H54 (cell line): ENCODE data around the gene EXOC2.

ENCODE experiments used
- DNase-seq: peaks from one replicate; pipeline ENCODE4 v3.0.0; 2011; ENCODE audit warnings: low spot score, mixed read lengths; ENCODE audit not compliant: insufficient read length
- FAIRE-seq: peaks from 3 replicates; lab custom pipeline; 2011; peaks lifted over from hg19 to GRCh38; lab: Jason Lieb, UNC
- POLR2A ChIP-seq: IDR thresholded peaks from 2 replicates; pipeline ENCODE4 v1.6.1; 2011; ENCODE audit warnings: low read depth, mild to moderate bottlenecking, low read length

Gene EXOC2

DNA sequence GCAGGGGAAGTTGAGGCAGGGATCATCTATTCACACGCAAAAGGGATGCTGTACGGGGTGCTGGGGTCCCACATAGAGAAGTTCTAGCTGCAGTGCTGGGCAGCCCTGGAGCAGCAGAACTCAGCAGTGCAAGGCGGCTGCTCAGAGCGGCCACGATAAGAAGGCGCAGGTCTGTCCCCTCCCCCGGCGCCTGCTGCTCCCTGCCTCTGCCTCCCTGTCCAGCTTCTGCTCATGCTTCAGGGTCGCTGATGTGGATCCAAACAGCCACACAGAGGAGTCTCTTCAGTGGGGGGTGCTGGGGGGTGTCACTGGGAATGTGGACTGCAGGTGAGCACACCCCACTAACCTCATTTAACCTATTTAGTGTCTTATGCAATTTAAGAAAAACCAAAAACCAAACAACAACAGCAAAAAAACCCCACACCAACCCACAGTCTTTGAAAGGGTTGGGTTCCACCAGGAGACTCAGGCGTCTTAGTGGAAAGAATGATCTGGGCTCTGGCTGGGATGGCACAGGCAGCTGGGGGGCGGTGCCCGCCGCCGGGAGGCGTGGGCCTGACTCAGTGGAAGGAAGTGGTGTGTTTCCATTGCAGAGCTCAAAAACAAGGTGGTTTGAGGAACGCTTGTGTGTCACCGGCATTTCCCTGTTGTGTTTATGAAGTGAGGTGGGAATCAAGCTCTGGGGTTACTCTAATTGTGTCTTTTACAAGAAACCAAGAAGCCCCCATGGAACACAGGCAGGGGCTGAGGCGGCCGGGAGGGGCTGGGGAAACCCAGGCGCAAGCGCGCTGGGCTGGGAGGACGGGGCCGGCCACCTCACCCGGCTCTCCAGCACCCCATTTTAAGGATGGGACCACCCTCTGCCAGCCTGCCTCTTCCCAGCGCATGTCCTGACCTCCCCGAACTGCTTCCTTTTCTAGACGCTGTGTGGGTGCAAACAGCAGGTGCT is 246.2 kb downstream of the EXOC2 start:
- FAIRE-seq (no peak), DNase-seq (no peak)
- TF ChIP-seq POLR2A = no peak

DNA sequence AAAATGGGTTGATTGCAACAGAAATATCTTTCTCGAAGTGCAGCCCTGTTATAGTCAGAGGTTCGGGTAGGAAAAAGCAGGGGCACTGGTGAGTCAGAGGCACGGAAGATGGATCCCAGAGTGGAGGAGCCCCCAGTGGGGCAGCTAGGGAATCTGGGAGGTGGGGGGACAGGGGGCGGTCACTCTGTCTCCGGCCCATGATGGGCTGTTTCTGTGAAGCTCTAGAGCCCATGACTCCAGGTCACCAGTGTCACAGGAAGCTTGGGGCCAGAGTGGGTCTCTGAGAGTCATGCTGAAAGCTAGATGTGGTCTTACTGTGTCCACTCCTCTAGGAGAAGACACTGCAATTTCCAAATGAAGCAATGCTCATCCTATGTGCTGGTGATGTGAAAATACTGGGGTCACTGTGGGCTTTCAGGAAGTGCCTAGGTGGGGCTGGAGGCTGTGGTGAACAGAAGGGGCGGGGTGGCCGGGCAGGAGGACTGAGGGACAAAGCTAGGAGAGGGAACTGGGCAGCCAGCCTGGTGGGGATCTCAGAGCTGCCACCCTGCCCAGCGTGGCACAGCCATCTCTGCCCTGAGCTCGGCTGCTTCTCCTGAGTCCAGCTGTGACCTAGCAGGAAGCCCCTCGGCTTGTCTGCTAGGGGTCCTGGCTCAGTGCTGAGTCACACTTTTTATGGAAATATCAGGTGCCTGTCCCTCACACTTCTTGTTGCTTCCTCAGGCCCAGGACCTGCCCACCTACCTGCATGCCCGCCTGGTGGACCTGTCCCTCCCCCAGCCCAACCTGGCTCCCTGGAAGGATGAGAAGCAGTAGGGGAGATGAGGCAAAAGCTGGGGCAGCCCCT is 247.1 kb downstream of the EXOC2 start:
- no peak for FAIRE-seq
- no peak for DNase-seq
- TF ChIP-seq POLR2A = no peak

DNA sequence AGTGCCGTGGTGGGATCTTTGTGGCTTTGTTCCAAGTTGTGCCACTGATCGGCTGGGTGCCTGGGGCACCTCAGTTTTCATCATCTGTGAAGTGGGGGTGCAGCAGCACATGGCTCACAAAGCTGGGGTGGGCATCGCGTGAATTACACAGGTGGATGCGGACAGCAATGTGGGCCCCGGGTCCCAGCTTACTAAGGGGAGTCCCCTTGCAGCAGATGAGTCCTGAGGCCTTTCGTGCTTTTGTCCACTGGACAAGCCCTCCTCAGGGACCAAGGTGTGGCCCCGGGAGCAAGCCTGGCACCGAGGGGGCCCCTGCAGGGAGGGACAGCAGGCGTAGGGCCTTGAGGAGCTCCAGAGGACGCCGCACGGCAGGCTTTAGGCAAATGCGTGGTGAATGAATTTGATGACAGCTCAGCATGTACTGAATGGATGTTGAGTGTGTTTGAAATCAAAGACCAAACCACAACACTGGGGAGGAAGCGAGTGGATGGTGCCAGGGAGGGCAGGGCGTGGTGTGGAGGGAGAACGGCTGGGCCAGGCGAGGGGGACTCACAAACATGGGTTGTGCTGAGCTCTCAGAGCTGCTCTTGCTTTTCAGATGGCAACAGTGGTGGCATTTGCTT is 248.2 kb downstream of the EXOC2 start:
- no peak for DNase-seq
- no peak for FAIRE-seq
- TF ChIP-seq POLR2A = no peak

DNA sequence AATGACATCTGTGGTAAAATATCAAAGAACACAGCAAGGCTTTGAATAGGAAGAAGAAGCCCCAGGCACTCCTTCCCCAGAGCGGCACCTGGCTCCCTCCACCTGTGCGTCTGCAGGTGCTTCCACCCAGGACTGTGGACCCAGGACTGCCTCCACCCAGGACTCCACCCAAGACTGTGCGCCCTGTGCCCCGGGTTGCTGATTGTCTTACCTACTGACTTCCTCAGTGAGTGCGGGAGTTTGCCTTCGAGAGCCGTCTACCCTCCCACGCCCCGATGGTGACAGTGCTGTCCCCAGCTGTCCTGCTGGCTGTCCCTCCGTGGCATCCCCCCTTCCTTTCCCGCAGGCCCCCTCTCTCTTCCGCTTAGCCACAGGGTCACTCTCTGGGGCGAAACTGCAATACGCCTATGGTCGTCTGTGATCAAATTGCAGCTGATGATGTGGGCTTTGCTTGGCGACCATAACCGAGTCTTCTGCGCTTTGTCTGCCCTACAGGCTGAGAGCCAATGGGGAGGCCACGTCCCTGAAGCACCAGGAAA is 249.2 kb downstream of the EXOC2 start:
- no peak for TF ChIP-seq POLR2A
- FAIRE-seq = no peak
- DNase-seq = no peak

DNA sequence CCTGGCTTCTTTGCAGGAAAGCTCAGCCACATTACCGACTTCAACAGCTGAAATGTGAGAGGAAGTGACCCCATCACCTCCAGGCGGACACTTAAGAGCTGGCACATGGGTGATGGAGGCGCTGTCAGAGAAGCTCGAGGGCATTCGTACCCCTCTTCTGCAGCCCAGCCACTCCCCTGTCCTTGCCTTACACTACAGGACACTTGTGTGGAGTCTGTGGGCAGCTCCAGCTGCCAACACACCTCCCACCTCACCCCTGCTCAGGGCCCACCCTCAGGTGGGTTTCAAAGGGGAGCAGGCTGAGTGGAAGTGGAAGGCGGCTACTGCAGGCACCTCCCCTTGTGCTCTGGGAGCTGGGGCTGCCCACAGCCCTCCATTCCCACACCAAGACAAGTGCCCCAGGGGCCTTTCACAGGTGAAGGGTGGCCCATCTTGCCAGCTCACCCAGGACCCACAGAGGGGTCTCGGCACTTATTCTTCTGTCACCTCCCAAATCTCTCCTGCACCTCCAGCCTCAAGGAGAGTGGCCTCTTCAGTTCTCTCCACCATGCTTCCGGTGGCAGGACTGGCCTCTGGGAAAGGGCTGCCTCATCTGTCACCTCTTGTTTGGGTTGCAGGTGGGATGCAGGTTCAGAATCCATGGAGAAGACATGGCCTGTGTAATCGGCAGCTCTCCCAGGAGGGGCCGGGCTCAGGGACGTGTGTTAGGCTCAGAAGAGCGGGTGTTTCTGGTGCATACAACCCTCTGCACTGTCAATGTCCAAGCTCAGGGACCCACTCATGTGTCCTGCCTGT is 251.6 kb downstream of the EXOC2 start:
- no peak for FAIRE-seq
- TF ChIP-seq POLR2A = no peak
- DNase-seq = no peak

GRCh38 chr6:439641-440167 is 253.2 kb downstream of the EXOC2 start:
- DNase-seq (no peak), FAIRE-seq (no peak)
- TF ChIP-seq POLR2A = no peak

DNA sequence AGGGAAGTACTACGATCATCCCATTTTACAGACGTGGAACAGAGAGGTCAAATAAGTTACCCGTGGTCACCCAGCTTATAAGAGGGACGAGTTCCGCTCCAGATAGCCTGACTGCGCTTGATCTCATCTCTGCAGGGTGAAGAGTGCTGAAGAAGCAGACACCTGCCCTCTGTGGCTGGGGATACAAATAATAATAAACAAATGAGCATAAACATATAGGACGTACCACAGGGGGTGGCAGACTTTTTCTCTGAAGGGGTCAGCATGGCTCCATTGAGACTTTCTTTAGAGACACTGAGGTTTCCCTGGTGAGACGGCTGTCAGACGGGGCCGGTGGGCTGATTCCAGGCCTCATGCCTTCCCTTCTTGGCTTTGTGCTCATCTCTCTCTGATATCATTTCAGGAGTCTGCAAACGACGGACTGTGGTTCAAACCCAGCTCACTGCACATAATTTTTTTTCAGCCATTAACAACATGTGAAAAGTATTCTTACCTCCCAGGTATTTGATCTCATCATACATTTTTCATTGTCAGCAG is 254.2 kb downstream of the EXOC2 start:
- TF ChIP-seq POLR2A = no peak
- no peak for FAIRE-seq
- no peak for DNase-seq

GRCh38 chr6:437037-437392 is 255.9 kb downstream of the EXOC2 start:
- DNase-seq = peak; percentile 68
- FAIRE-seq = no peak
- no peak for TF ChIP-seq POLR2A

DNA sequence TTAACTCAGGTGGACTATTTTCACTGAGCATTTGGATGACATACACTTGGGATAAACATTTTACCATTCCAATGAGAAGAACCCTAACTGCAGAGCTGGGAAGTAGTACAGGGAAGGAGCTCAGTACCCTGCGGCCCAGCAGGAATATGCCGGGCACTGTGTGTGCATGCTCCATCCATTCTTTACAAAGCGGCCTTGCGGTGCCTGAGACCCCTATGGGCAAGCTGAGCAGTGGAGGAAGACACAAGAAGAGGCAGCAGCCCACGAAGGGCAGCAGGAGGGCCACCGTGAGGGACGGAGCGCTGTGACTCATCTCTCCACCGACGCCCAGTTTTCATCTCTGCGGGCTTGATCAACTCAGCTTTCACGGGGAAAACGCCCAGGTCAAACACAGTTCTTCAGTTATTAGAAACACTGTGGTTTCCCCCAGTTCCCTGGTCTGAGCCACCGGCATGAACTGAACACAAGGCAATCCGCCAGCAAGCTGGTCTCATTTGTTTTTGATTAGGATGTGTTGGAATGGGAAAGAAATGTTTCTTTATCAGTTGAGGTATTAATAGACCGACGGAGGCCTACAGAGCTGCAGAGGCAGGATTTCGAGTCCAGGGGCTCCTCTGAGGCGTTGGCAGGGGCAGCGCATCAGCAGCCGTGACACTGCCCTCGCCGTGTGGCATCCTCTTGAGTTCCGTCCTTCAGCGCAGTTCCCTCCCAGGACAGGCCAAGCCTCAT is 256.5 kb downstream of the EXOC2 start:
- peak; percentile 86 for DNase-seq
- no peak for FAIRE-seq
- TF ChIP-seq POLR2A = no peak

DNA sequence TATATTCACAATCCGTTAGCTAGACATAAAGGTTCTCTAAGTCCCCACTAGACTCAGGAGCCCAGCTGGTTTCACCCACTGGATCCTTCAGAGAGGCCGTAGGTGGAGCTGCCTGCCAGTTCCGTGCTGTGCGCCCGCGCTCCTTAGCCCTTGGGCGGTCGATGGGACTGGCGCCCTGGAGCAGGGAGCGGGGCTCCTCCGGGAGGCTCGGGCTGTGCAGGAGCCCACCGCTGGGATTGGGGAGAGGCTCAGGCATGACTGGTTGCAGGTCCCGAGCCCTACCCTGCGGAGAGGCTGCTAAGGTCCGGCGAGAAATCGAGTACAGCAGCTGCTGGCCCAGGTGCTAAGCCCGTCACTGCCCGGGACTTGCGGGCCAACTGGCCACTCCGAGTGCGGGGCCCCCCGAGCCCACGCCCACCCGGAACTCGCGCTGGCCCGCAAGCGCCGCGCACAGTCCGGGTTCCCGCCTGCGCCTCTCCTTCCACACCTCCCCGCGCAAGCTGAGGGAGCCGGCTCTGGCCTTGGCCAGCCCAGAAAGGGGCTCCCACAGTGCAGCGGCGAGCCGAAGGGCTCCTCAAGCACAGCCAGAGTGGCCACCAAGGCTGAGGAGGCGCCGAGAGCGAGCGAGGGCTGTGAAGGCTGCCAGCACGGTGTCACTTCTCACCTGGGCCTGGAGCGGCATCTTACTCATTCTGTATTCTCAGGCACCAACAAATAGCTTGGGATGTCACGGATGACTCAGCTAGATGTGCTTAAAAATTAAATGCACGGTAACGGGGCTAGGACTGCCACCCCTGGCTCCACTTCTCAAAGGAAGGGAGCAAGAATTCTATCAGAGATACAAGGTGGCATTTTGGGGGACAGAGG is 257.3 kb downstream of the EXOC2 start:
- peak; percentile 58 for DNase-seq
- no peak for FAIRE-seq
- TF ChIP-seq POLR2A = no peak
